ENCODE data around the gene FSD1L.
A peak's percentile ranks its signal among the peaks of the same experiment; 100 is the strongest.
"Not testable (repeated sequence)": the region's sequence is repeated elsewhere in the genome, so short reads cannot be mapped to it uniquely, and the experiment has no call there.

FSD1L gene

GRCh38 chr9:105510024-105510423, 62.2 kb downstream of the FSD1L start:
- H3K4me3 ChIP-seq (replicated peaks; ENCODE audit: low read depth, low read length) = no peak overlapping the region
- TF ChIP-seq CTCF (IDR thresholded peaks at IDR 0.05; ENCODE audit: low read depth, low read length, missing control alignments) = no peak
- DNase-seq (ENCODE audit: extremely low read depth, low read depth) = peak; percentile 5

- TF ChIP-seq CTCF (IDR thresholded peaks at IDR 0.05; ENCODE audit: low read depth, low read length, missing control alignments) = no peak
- H3K4me3 ChIP-seq (replicated peaks; ENCODE audit: low read depth, low read length) = no peak overlapping the region
- no peak for DNase-seq (ENCODE audit: extremely low read depth, low read depth)
These were observed 63.6 kb downstream of the FSD1L start for GRCh38 chr9:105511446-105511845.

GRCh38 chr9:105515811-105516413, 68.1 kb downstream of the FSD1L start:
- no peak for DNase-seq (ENCODE audit: extremely low read depth, low read depth)
- no peak for TF ChIP-seq CTCF (IDR thresholded peaks at IDR 0.05; ENCODE audit: low read depth, low read length, missing control alignments)
- no peak overlapping the region for H3K4me3 ChIP-seq (replicated peaks; ENCODE audit: low read depth, low read length)

- peak overlapping the region; percentile 30 for H3K4me3 ChIP-seq (replicated peaks; ENCODE audit: low read depth, low read length)
- DNase-seq (ENCODE audit: extremely low read depth, low read depth) = not testable (repeated sequence)
These were observed 72.0 kb downstream of the FSD1L start for GRCh38 chr9:105519710-105520369.

- not testable (repeated sequence) for H3K4me3 ChIP-seq (replicated peaks; ENCODE audit: low read depth, low read length); DNase-seq (ENCODE audit: extremely low read depth, low read depth)
These were observed 73.2 kb downstream of the FSD1L start for GRCh38 chr9:105520992-105521391.

- not testable (repeated sequence) for DNase-seq (ENCODE audit: extremely low read depth, low read depth)
These were observed 75.0 kb downstream of the FSD1L start for GRCh38 chr9:105522618-105523385.

GRCh38 chr9:105531530-105531929, 83.7 kb downstream of the FSD1L start:
- no peak for TF ChIP-seq CTCF (IDR thresholded peaks at IDR 0.05; ENCODE audit: low read depth, low read length, missing control alignments)
- H3K4me3 ChIP-seq (replicated peaks; ENCODE audit: low read depth, low read length) = no peak overlapping the region
- DNase-seq (ENCODE audit: extremely low read depth, low read depth) = no peak

More at GRCh38 chr9:105522618-105523385, 75.0 kb downstream of the FSD1L start:
- H3K4me3 ChIP-seq (replicated peaks; ENCODE audit: low read depth, low read length) = not testable (repeated sequence)

GRCh38 chr9:105535920-105536668, 88.3 kb downstream of the FSD1L start:
- no peak for DNase-seq (ENCODE audit: extremely low read depth, low read depth)
- no peak overlapping the region for H3K4me3 ChIP-seq (replicated peaks; ENCODE audit: low read depth, low read length)
- TF ChIP-seq CTCF (IDR thresholded peaks at IDR 0.05; ENCODE audit: low read depth, low read length, missing control alignments) = no peak
